A673 (cell line): ENCODE measurements around the gene ATP6V1A. TPM values are rescaled to one million over a fixed set of nuclear protein-coding genes. Genes with fewer than 3 reads are reported as not detected.

Experiments used
- BruUV-seq: library from RNA; stranded (reverse); fragments of 400-500 nt; replicated peaks from 2 replicates; lab custom pipeline; 2021; lab: Mats Ljungman, UMichigan
- CTCF ChIA-PET: fragments of 300-600 bp; sonication (Branson Sonifier 250); formaldehyde crosslinking; loops from one replicate; lab custom pipeline; 2022; ENCODE audit warnings: antibody characterized with exemption; lab: Charles Lee
- POLR2A ChIA-PET: fragments of 300-600 bp; sonication (Branson Sonifier 250); formaldehyde crosslinking; loops from one replicate; lab custom pipeline; 2022; ENCODE audit warnings: antibody characterized with exemption; ENCODE audit not compliant: low non-redundant PET; lab: Charles Lee
- DNase-seq: peaks from one replicate; pipeline ENCODE4 v3.0.0-alpha.2; 2015; ENCODE audit warnings: low spot score
- H3K27ac ChIP-seq: fragments of 200-600 bp; sonication (generic); 2 replicates; pipeline ENCODE4 v1.5.1; 2016; ENCODE audit warnings: mixed run types, low read depth, mild to moderate bottlenecking, mixed read lengths, antibody characterized with exemption, low read length; ENCODE audit not compliant: poor library complexity, severe bottlenecking
- H3K27me3 ChIP-seq: fragments of 200-600 bp; sonication (generic); replicated peaks from 2 replicates; pipeline ENCODE4 v1.6.1; 2017; ENCODE audit warnings: mixed run types, low read depth, mild to moderate bottlenecking, mixed read lengths, antibody characterized with exemption, low read length; ENCODE audit not compliant: insufficient read depth, poor library complexity
- H3K36me3 ChIP-seq: fragments of 200-600 bp; sonication (generic); 2 replicates; pipeline ENCODE4 v1.6.1; 2016; ENCODE audit warnings: mixed run types, mild to moderate bottlenecking, mixed read lengths, antibody characterized with exemption, low read length; ENCODE audit not compliant: insufficient read depth, poor library complexity, severe bottlenecking
- H3K4me1 ChIP-seq: fragments of 200-600 bp; sonication (generic); 2 replicates; pipeline ENCODE4 v1.6.1; 2017; ENCODE audit warnings: mixed run types, mild to moderate bottlenecking, mixed read lengths, antibody characterized with exemption, low read length; ENCODE audit not compliant: insufficient read depth, poor library complexity, severe bottlenecking
- H3K4me3 ChIP-seq: fragments of 200-600 bp; sonication (generic); 2 replicates; pipeline ENCODE4 v1.5.1; 2016; ENCODE audit warnings: low read depth, mixed run types, mild to moderate bottlenecking, mixed read lengths, low read length; ENCODE audit not compliant: poor library complexity, severe bottlenecking
- H3K9me3 ChIP-seq: fragments of 200-600 bp; sonication (generic); 2 replicates; pipeline ENCODE4 v1.6.1; 2016; ENCODE audit warnings: mixed run types, low read depth, mild to moderate bottlenecking, mixed read lengths, antibody characterized with exemption, low read length; ENCODE audit not compliant: poor library complexity, severe bottlenecking
- EZH2 ChIP-seq: fragments of 200-600 bp; sonication (generic); IDR thresholded peaks from 2 replicates; pipeline ENCODE4 v1.6.1; 2017; ENCODE audit warnings: borderline replicate concordance, low read depth, mild to moderate bottlenecking, mixed read lengths, antibody characterized with exemption, low read length; ENCODE audit not compliant: poor library complexity, severe bottlenecking
- intact Hi-C: fragments of 100-400 bp; cut with micrococcal nuclease; formaldehyde crosslinking; loops from one replicate; pipeline ENCODE4 v1.10.0; 2022; ENCODE audit not compliant: unreplicated experiment
- total RNA-seq: library from RNA; stranded (reverse); gene quantifications from 2 replicates; pipeline ENCODE4 v1.2.3, GENCODE V29; 2021
- TF ChIP-seq, protein P1 (sequence below): fragments of 300-800, 200-600 bp; sonication (generic); conservative IDR thresholded peaks from 2 replicates; pipeline ENCODE4 v1.5.1; 2017; ENCODE audit warnings: low read depth, mild to moderate bottlenecking, antibody characterized with exemption, low read length, moderate library complexity, mixed read lengths

The ATP6V1A gene
- total RNA-seq, 1 experiment from 2014 or later, result 69.4 TPM

DNA sequence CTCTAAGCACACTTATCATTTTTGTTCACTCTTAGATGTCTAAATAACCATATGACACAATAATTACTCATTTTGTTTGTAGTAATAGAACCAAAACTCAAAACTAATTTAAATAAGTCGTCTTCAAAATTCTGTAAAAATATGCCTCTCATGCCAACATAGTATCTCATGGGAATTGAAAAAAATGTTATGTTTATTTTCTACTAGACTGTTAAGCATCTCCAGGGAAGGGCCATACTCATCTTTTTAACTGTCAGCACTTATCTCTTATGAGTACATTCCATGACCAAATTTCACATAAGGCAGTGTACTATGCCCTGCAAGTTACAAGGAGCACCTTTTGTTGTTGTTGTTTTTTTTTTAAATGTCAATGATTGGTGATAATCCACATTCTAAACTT, 32.1 kb upstream of the ATP6V1A start:
- no peaks in the 10 kb centered on the region for H3K27me3 ChIP-seq
- peaks cover 24% of the 10 kb centered on the region for H3K36me3 ChIP-seq
- DNase-seq, result no peak
- no peak for TF ChIP-seq EZH2
- TF ChIP-seq, protein P1, sequence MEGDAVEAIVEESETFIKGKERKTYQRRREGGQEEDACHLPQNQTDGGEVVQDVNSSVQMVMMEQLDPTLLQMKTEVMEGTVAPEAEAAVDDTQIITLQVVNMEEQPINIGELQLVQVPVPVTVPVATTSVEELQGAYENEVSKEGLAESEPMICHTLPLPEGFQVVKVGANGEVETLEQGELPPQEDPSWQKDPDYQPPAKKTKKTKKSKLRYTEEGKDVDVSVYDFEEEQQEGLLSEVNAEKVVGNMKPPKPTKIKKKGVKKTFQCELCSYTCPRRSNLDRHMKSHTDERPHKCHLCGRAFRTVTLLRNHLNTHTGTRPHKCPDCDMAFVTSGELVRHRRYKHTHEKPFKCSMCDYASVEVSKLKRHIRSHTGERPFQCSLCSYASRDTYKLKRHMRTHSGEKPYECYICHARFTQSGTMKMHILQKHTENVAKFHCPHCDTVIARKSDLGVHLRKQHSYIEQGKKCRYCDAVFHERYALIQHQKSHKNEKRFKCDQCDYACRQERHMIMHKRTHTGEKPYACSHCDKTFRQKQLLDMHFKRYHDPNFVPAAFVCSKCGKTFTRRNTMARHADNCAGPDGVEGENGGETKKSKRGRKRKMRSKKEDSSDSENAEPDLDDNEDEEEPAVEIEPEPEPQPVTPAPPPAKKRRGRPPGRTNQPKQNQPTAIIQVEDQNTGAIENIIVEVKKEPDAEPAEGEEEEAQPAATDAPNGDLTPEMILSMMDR, result no peak
- BruUV-seq, result no TSS peak
- no peak overlapping the region for H3K27ac ChIP-seq
- no peaks in the 10 kb centered on the region for H3K9me3 ChIP-seq
- intact Hi-C loops, result no loop called here
- H3K4me1 ChIP-seq, result no peaks in the 10 kb centered on the region
- ChIA-PET POLR2A (no interaction called here), CTCF (no interaction called here)
- no peak overlapping the region for H3K4me3 ChIP-seq

DNA sequence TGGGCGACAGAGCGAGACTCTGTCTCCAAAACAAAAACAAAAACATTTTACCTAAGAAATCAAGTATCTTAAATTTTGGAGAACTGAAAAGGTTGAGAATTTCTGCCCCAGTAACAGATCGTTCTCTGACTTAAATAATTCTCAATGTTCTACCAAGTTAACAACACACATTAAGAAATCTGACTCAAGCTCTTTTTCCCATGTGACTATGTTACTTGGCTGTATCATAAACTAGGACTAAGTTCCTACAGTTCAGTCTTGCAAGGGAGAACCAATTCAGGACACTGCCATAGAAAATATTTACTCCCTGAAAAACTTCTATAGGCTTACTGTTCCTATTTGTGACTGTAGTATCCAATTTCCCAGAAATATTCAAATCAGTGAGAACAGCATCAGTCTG, 29.5 kb upstream of the ATP6V1A start:
- H3K4me1 ChIP-seq, result no peaks in the 10 kb centered on the region
- POLR2A ChIA-PET, result no interaction called here
- H3K36me3 ChIP-seq, result peaks cover 50% of the 10 kb centered on the region
- CTCF ChIA-PET, result no interaction called here
- BruUV-seq, result no TSS peak
- intact Hi-C loops, result no loop called here
- no peaks in the 10 kb centered on the region for H3K27me3 ChIP-seq
- no peak overlapping the region for H3K4me3 ChIP-seq
- no peak overlapping the region for H3K27ac ChIP-seq
- no peak for DNase-seq
- TF ChIP-seq, protein P1, result no peak
- TF ChIP-seq EZH2, result no peak
- H3K9me3 ChIP-seq, result no peaks in the 10 kb centered on the region

DNA sequence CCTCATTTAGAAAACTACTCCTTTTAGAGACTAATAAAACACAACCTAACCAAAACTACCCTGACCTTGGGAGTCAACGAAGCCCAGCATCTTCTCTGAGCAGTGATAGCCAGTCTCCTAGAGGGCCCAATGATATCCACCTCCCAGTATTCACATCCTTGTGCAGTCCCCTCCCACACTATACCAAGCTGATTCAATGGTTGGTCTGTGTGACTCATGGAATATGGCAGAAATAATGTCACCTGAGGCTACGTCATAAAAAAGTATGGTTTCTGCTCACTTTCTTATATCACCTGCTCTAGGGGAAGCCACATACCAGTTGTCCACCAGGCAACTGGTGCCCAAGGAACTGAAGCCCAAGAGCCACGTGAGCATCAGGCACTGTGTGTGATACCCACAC, 29.0 kb upstream of the ATP6V1A start:
- CTCF ChIA-PET, result no interaction called here

More for the DNA sequence above, 29.0 kb upstream of the ATP6V1A start:
- TF ChIP-seq, protein P1, result no peak
- no peak for TF ChIP-seq EZH2
- Histone ChIP-seq H3K27me3 (no peaks in the 10 kb centered on the region), H3K36me3 (peaks cover 55% of the 10 kb centered on the region), H3K4me3 (no peak overlapping the region), H3K4me1 (no peaks in the 10 kb centered on the region), H3K27ac (no peak overlapping the region), H3K9me3 (no peaks in the 10 kb centered on the region)
- no TSS peak for BruUV-seq
- DNase-seq, result no peak
- intact Hi-C loops, result no loop called here
- POLR2A ChIA-PET, result no interaction called here
